Measurements from ENCODE around the gene PATJ. TPM values are rescaled to one million over a fixed set of nuclear protein-coding genes. Genes with fewer than 3 reads are reported as not detected.

Gene PATJ
- total RNA-seq, 2 experiments from 2014 or later: 6.8 to 13.7 TPM

- Mint-ChIP-seq H3K4me3 (no peak overlapping the region), H3K36me3 (no peaks in the 10 kb centered on the region), H3K4me1 (no peaks in the 10 kb centered on the region), H3K9me3 (ENCODE audit: low read depth) (no peaks in the 10 kb centered on the region), H3K27me3 (no peaks in the 10 kb centered on the region), H3K27ac (no peak overlapping the region)
- CTCF ChIA-PET: no interaction called here
- ATAC-seq (no peak), DNase-seq (no peak)
These were observed 250.0 kb downstream of the PATJ start for GRCh38 chr1:61992257-61992656.

GRCh38 chr1:61993331-61993961 is 251.2 kb downstream of the PATJ start:
- ATAC-seq (no peak), DNase-seq (no peak)
- Mint-ChIP-seq H3K4me1 (no peaks in the 10 kb centered on the region), H3K36me3 (no peaks in the 10 kb centered on the region), H3K27me3 (no peaks in the 10 kb centered on the region), H3K27ac (no peak overlapping the region), H3K4me3 (no peak overlapping the region), H3K9me3 (ENCODE audit: low read depth) (no peaks in the 10 kb centered on the region)
- CTCF ChIA-PET: no interaction called here

- no peaks in the 10 kb centered on the region for H3K27me3 Mint-ChIP-seq
- no peak for ATAC-seq
- H3K36me3 Mint-ChIP-seq: no peaks in the 10 kb centered on the region
- no peaks in the 10 kb centered on the region for H3K9me3 Mint-ChIP-seq (ENCODE audit: low read depth)
- no peak overlapping the region for H3K27ac Mint-ChIP-seq
- no peak overlapping the region for H3K4me3 Mint-ChIP-seq
- DNase-seq: no peak
- CTCF ChIA-PET: no interaction called here
- H3K4me1 Mint-ChIP-seq: no peaks in the 10 kb centered on the region
These were observed 253.4 kb downstream of the PATJ start for GRCh38 chr1:61995641-61996040.

GRCh38 chr1:61997123-61997522 is 254.8 kb downstream of the PATJ start:
- CTCF ChIA-PET: interaction anchor here (1.1 kb wide), 1 partner anchor 68 kb away, joined by 4 read pairs; no protein-coding TSS in a partner anchor
- no peak overlapping the region for H3K27ac Mint-ChIP-seq
- ATAC-seq (no peak), DNase-seq (no peak)
- no peaks in the 10 kb centered on the region for H3K36me3 Mint-ChIP-seq
- H3K27me3 Mint-ChIP-seq: no peaks in the 10 kb centered on the region
- H3K9me3 Mint-ChIP-seq (ENCODE audit: low read depth): no peaks in the 10 kb centered on the region
- H3K4me1 Mint-ChIP-seq: no peaks in the 10 kb centered on the region
- H3K4me3 Mint-ChIP-seq: no peak overlapping the region

- no peaks in the 10 kb centered on the region for H3K4me1 Mint-ChIP-seq
- DNase-seq (no peak), ATAC-seq (no peak)
- H3K4me3 Mint-ChIP-seq: no peak overlapping the region
- H3K27me3 Mint-ChIP-seq: no peaks in the 10 kb centered on the region
- H3K9me3 Mint-ChIP-seq (ENCODE audit: low read depth): no peaks in the 10 kb centered on the region
- H3K27ac Mint-ChIP-seq: no peak overlapping the region
- no peaks in the 10 kb centered on the region for H3K36me3 Mint-ChIP-seq
- CTCF ChIA-PET: no interaction called here
These were observed 261.5 kb downstream of the PATJ start for GRCh38 chr1:62003777-62004176.

- no peak for ATAC-seq
- H3K27ac Mint-ChIP-seq: no peak overlapping the region
- no peaks in the 10 kb centered on the region for H3K27me3 Mint-ChIP-seq
- H3K4me3 Mint-ChIP-seq: no peak overlapping the region
- H3K4me1 Mint-ChIP-seq: no peaks in the 10 kb centered on the region
- H3K36me3 Mint-ChIP-seq: no peaks in the 10 kb centered on the region
- DNase-seq: no peak
- H3K9me3 Mint-ChIP-seq (ENCODE audit: low read depth): no peaks in the 10 kb centered on the region
- CTCF ChIA-PET: no interaction called here
These were observed 264.4 kb downstream of the PATJ start for GRCh38 chr1:62006690-62007089.

GRCh38 chr1:62011006-62011405 is 268.7 kb downstream of the PATJ start:
- Mint-ChIP-seq H3K36me3 (no peaks in the 10 kb centered on the region), H3K27ac (no peak overlapping the region), H3K9me3 (ENCODE audit: low read depth) (no peaks in the 10 kb centered on the region), H3K4me3 (no peak overlapping the region), H3K4me1 (no peaks in the 10 kb centered on the region), H3K27me3 (no peaks in the 10 kb centered on the region)
- CTCF ChIA-PET: no interaction called here
- DNase-seq (no peak), ATAC-seq (no peak)

- CTCF ChIA-PET: no interaction called here
- no peak for ATAC-seq
- no peak for DNase-seq
- no peak overlapping the region for H3K4me3 Mint-ChIP-seq
- H3K4me1 Mint-ChIP-seq: no peaks in the 10 kb centered on the region
- no peak overlapping the region for H3K27ac Mint-ChIP-seq
- H3K36me3 Mint-ChIP-seq: no peaks in the 10 kb centered on the region
- no peaks in the 10 kb centered on the region for H3K27me3 Mint-ChIP-seq
- H3K9me3 Mint-ChIP-seq (ENCODE audit: low read depth): no peaks in the 10 kb centered on the region
These were observed 269.8 kb downstream of the PATJ start for GRCh38 chr1:62012095-62012494.

- H3K36me3 Mint-ChIP-seq: no peaks in the 10 kb centered on the region
- DNase-seq (no peak), ATAC-seq (no peak)
- H3K27ac Mint-ChIP-seq: no peak overlapping the region
- H3K27me3 Mint-ChIP-seq: no peaks in the 10 kb centered on the region
- H3K9me3 Mint-ChIP-seq (ENCODE audit: low read depth): no peaks in the 10 kb centered on the region
- CTCF ChIA-PET: no interaction called here
- H3K4me1 Mint-ChIP-seq: no peaks in the 10 kb centered on the region
- H3K4me3 Mint-ChIP-seq: no peak overlapping the region
These were observed 270.6 kb downstream of the PATJ start for GRCh38 chr1:62012836-62013235.

GRCh38 chr1:62013264-62013663 is 271.0 kb downstream of the PATJ start:
- no peak overlapping the region for H3K4me3 Mint-ChIP-seq
- no peak overlapping the region for H3K27ac Mint-ChIP-seq
- CTCF ChIA-PET: no interaction called here
- DNase-seq: no peak
- H3K27me3 Mint-ChIP-seq: no peaks in the 10 kb centered on the region
- H3K4me1 Mint-ChIP-seq: no peaks in the 10 kb centered on the region
- H3K9me3 Mint-ChIP-seq (ENCODE audit: low read depth): no peaks in the 10 kb centered on the region
- H3K36me3 Mint-ChIP-seq: no peaks in the 10 kb centered on the region
- ATAC-seq: no peak

GRCh38 chr1:62022382-62022983 is 280.2 kb downstream of the PATJ start:
- CTCF ChIA-PET: no interaction called here
- H3K9me3 Mint-ChIP-seq (ENCODE audit: low read depth): no peaks in the 10 kb centered on the region

GRCh38 chr1:62024690-62025089 is 282.4 kb downstream of the PATJ start:
- Mint-ChIP-seq H3K4me1 (no peaks in the 10 kb centered on the region), H3K4me3 (no peak overlapping the region), H3K9me3 (ENCODE audit: low read depth) (no peaks in the 10 kb centered on the region), H3K27ac (no peak overlapping the region), H3K36me3 (no peaks in the 10 kb centered on the region), H3K27me3 (no peaks in the 10 kb centered on the region)
- CTCF ChIA-PET: interaction anchor here (1.0 kb wide), 1 partner anchor 9 kb away, joined by 5 read pairs; no protein-coding TSS in a partner anchor
- ATAC-seq: no peak
- no peak for DNase-seq

More at GRCh38 chr1:62022382-62022983, 280.2 kb downstream of the PATJ start:
- DNase-seq: no peak
- no peaks in the 10 kb centered on the region for H3K4me1 Mint-ChIP-seq
- H3K36me3 Mint-ChIP-seq: no peaks in the 10 kb centered on the region
- H3K4me3 Mint-ChIP-seq: no peak overlapping the region
- no peaks in the 10 kb centered on the region for H3K27me3 Mint-ChIP-seq
- H3K27ac Mint-ChIP-seq: no peak overlapping the region
- ATAC-seq: no peak

GRCh38 chr1:62025154-62025553 is 282.9 kb downstream of the PATJ start:
- no peaks in the 10 kb centered on the region for H3K27me3 Mint-ChIP-seq
- no peak for ATAC-seq

GRCh38 chr1:62025892-62026291 is 283.6 kb downstream of the PATJ start:
- Mint-ChIP-seq H3K4me1 (no peaks in the 10 kb centered on the region), H3K9me3 (ENCODE audit: low read depth) (no peaks in the 10 kb centered on the region), H3K27ac (no peak overlapping the region), H3K27me3 (no peaks in the 10 kb centered on the region), H3K36me3 (no peaks in the 10 kb centered on the region), H3K4me3 (no peak overlapping the region)
- ATAC-seq: no peak
- CTCF ChIA-PET: interaction anchor here (0.6 kb wide), 1 partner anchor 1180 kb away, joined by 3 read pairs; no protein-coding TSS in a partner anchor
- no peak for DNase-seq

More at GRCh38 chr1:62025154-62025553, 282.9 kb downstream of the PATJ start:
- no peak for DNase-seq
- no peaks in the 10 kb centered on the region for H3K4me1 Mint-ChIP-seq
- H3K36me3 Mint-ChIP-seq: no peaks in the 10 kb centered on the region
- CTCF ChIA-PET: interaction anchor here (1.0 kb wide), 1 partner anchor 9 kb away, joined by 5 read pairs; no protein-coding TSS in a partner anchor
- H3K27ac Mint-ChIP-seq: no peak overlapping the region
- no peaks in the 10 kb centered on the region for H3K9me3 Mint-ChIP-seq (ENCODE audit: low read depth)
- H3K4me3 Mint-ChIP-seq: no peak overlapping the region

Data from activated CD8-positive, alpha-beta memory T cell treated with anti-CD3 and anti-CD28 coated beads, Interleukin-2, amount 10 ng/mL, durations not matched to agents 7 days and 5 days (primary cell).